ENCODE measurements around the gene CCDC102B.
"Not testable (repeated sequence)": the region's sequence is repeated elsewhere in the genome, so short reads cannot be mapped to it uniquely, and the experiment has no call there.

The CCDC102B gene

GRCh38 chr18:68940754-68941153 lies 142.9 kb downstream of the CCDC102B start:
- Histone ChIP-seq H3K4me3 (ENCODE audit: low read depth, low read length) (no peak overlapping the region), H3K4me2 (ENCODE audit: low read length) (no peak overlapping the region), H3K27me3 (ENCODE audit: control insufficient read depth, insufficient read depth, low read length) (no peaks in the 10 kb centered on the region), H2AFZ (no peak overlapping the region), H3K9ac (no peak overlapping the region), H3K36me3 (ENCODE audit: control insufficient read depth, insufficient read depth, low read length) (no peaks in the 10 kb centered on the region), H3K9me3 (ENCODE audit: control insufficient read depth, low read length) (no peaks in the 10 kb centered on the region), H3K4me1 (no peaks in the 10 kb centered on the region), H3K79me2 (no peaks in the 10 kb centered on the region), H3K27ac (no peak overlapping the region)
- no peak for TF ChIP-seq CTCF (IDR thresholded peaks at IDR 0.05)

DNA sequence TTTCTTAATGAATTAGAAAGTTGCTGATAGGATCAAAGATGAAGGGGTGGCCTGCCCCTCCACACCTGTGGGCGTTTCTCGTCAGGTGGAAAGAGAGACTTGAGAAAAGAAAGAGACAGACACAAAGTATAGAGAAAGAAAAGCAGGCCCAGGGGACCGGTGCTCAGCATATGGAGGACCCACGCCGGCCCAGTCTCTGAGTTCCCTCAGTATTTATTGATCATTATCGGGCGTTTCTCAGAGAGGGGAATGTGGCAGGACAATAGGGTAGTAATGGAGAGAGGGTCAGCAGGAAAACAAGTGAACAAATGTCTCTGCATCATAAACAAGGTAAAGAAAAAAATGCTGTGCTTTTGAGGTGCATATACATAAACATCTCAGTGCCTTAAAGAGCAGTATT lies 144.3 kb downstream of the CCDC102B start:
- no peak overlapping the region for H2AFZ ChIP-seq
- no peaks in the 10 kb centered on the region for H3K79me2 ChIP-seq
- H3K27ac ChIP-seq, result no peak overlapping the region
- no peaks in the 10 kb centered on the region for H3K9me3 ChIP-seq (ENCODE audit: control insufficient read depth, low read length)
- no peak overlapping the region for H3K4me3 ChIP-seq (ENCODE audit: low read depth, low read length)
- H3K4me1 ChIP-seq, result no peaks in the 10 kb centered on the region
- H3K9ac ChIP-seq, result no peak overlapping the region
- H3K36me3 ChIP-seq (ENCODE audit: control insufficient read depth, insufficient read depth, low read length), result no peaks in the 10 kb centered on the region
- TF ChIP-seq CTCF (IDR thresholded peaks at IDR 0.05), result no peak
- H3K4me2 ChIP-seq (ENCODE audit: low read length), result no peak overlapping the region
- H3K27me3 ChIP-seq (ENCODE audit: control insufficient read depth, insufficient read depth, low read length), result no peaks in the 10 kb centered on the region

DNA sequence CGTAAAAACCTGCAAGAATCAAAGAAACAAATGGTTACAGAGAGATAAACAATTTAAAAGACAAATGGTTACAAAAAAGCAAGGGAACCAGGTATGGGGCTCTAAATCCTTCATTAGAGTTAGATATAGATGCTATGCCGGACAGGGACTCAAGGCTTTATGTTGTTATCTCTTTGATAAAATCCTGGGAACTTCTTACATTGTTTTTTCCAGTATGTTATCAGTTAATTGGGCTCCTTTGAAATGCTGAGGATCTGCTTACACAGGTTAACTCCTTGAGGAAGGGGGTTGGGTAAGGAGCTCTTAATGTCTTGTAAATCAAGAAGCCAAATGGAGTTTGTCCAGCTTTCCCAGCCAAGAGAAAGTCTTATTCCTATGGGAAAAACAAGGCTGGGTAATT lies 146.0 kb downstream of the CCDC102B start:
- H3K9me3 ChIP-seq (ENCODE audit: control insufficient read depth, low read length); H2AFZ ChIP-seq; H3K79me2 ChIP-seq; H3K9ac ChIP-seq; H3K36me3 ChIP-seq (ENCODE audit: control insufficient read depth, insufficient read depth, low read length); H3K27ac ChIP-seq; H3K4me1 ChIP-seq; H3K27me3 ChIP-seq (ENCODE audit: control insufficient read depth, insufficient read depth, low read length); H3K4me3 ChIP-seq (ENCODE audit: low read depth, low read length); H3K4me2 ChIP-seq (ENCODE audit: low read length): not testable (repeated sequence)

DNA sequence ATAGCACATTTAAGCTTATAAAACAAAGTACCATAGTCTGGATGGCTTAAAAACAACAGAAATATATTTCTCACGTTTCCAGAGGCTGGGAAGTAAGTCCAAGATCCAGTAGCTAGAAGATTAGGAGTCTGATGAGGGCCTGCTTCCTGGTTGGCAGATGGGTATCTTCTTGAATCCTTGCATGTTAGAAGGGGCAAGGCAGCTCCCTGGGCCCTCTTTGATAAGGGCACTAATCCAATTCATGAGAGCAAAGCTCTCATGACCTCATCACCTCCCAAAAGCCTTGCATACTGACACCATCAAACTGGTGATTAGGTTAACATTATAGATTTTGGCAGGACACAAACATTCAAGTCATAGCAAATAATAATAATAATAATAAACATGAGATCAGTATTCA lies 146.4 kb downstream of the CCDC102B start:
- Histone ChIP-seq H3K9ac (no peak overlapping the region), H3K4me2 (ENCODE audit: low read length) (no peak overlapping the region), H3K79me2 (no peaks in the 10 kb centered on the region), H3K9me3 (ENCODE audit: control insufficient read depth, low read length) (no peaks in the 10 kb centered on the region), H3K4me3 (ENCODE audit: low read depth, low read length) (no peak overlapping the region), H3K36me3 (ENCODE audit: control insufficient read depth, insufficient read depth, low read length) (no peaks in the 10 kb centered on the region), H2AFZ (no peak overlapping the region), H3K4me1 (no peaks in the 10 kb centered on the region), H3K27ac (no peak overlapping the region), H3K27me3 (ENCODE audit: control insufficient read depth, insufficient read depth, low read length) (no peaks in the 10 kb centered on the region)
- no peak for TF ChIP-seq CTCF (IDR thresholded peaks at IDR 0.05)

GRCh38 chr18:68944826-68945225 lies 146.9 kb downstream of the CCDC102B start:
- H3K4me2 ChIP-seq (ENCODE audit: low read length), result no peak overlapping the region
- no peak overlapping the region for H3K27ac ChIP-seq
- no peak for TF ChIP-seq CTCF (IDR thresholded peaks at IDR 0.05)
- H3K4me3 ChIP-seq (ENCODE audit: low read depth, low read length), result no peak overlapping the region
- H3K79me2 ChIP-seq, result no peaks in the 10 kb centered on the region
- no peaks in the 10 kb centered on the region for H3K9me3 ChIP-seq (ENCODE audit: control insufficient read depth, low read length)
- no peaks in the 10 kb centered on the region for H3K36me3 ChIP-seq (ENCODE audit: control insufficient read depth, insufficient read depth, low read length)
- no peak overlapping the region for H2AFZ ChIP-seq
- no peaks in the 10 kb centered on the region for H3K27me3 ChIP-seq (ENCODE audit: control insufficient read depth, insufficient read depth, low read length)
- H3K9ac ChIP-seq, result no peak overlapping the region
- no peaks in the 10 kb centered on the region for H3K4me1 ChIP-seq

Measured in parathyroid adenoma (tissue), 2 donors.